K562 (cell line): ENCODE data around the gene AAGAB. TPM values are rescaled to one million over a fixed set of nuclear protein-coding genes. Genes with fewer than 3 reads are reported as not detected.

Experiments
- ATAC-seq: fragments of 200-7000 bp; cut with Tn5 transposase; 3 replicates; pipeline ENCODE4 v1.9.1; 2020; ENCODE audit warnings: moderate library complexity
- BruUV-seq: library from RNA; stranded (reverse); fragments of 400-500 nt; replicated peaks from 2 replicates; lab custom pipeline; 2021; lab: Mats Ljungman, UMichigan
- CTCF ChIA-PET: fragments of 300-600 bp; formaldehyde crosslinking; extraction: SDS; loops from one replicate; lab custom pipeline; 2021; ENCODE audit warnings: low intra/inter-chr PET ratio; lab: Yijun Ruan, JAX
- POLR2A ChIA-PET: fragments of 300-600, 350-650 bp; sonication (Branson Sonifier 250); formaldehyde crosslinking; extraction: SDS; loops from one replicate; lab custom pipeline; 2021; ENCODE audit warnings: antibody characterized with exemption, inconsistent platforms; lab: Yijun Ruan, JAX
- DNase-seq, 4 experiments: peaks; one replicate each; pipeline versions ENCODE4 v3.0.0 to v3.0.0-alpha.2; 2011 to 2018; ENCODE audit warnings: low spot score in 3 of 4, mixed read lengths in 3 of 4; ENCODE audit errors: extremely low read depth in 1 of 4
- FAIRE-seq: peaks from 2 replicates; lab custom pipeline; 2011; peaks lifted over from hg19 to GRCh38; lab: Jason Lieb, UNC
- H2AFZ ChIP-seq: 2 replicates; pipeline ENCODE4 v1.6.0; 2011; ENCODE audit warnings: low read depth, low read length, control low read depth, inconsistent platforms
- H3K27ac ChIP-seq: fragments of 200-600 bp; 3 replicates; pipeline ENCODE4 v1.8.0; 2011; ENCODE audit warnings: low read depth, mild to moderate bottlenecking, control low read depth, inconsistent platforms, low read length, moderate library complexity, mixed read lengths; ENCODE audit errors: extremely low read depth
- H3K27me3 ChIP-seq, 2 experiments: fragments of 300-600 bp in 1 of 2; 2 replicates in 1 of 2; 3 replicates in 1 of 2; pipeline versions ENCODE4 v1.6.0 to v1.8.0; 2011; ENCODE audit warnings: inconsistent platforms in 2 of 2, low read length in 2 of 2, mild to moderate bottlenecking in 1 of 2, mixed read lengths in 1 of 2, moderate library complexity in 1 of 2; ENCODE audit not compliant: control insufficient read depth in 2 of 2, insufficient read depth in 2 of 2
- H3K36me3 ChIP-seq: fragments of 300-600 bp; 3 replicates; pipeline ENCODE4 v1.8.0; 2011; ENCODE audit warnings: mild to moderate bottlenecking, low read length, inconsistent platforms; ENCODE audit not compliant: control insufficient read depth, insufficient read depth
- H3K4me1 ChIP-seq, 2 experiments: fragments of 200-600 bp in 1 of 2; replicated peaks in 1 of 2; 2 replicates in 1 of 2; 3 replicates in 1 of 2; pipeline versions ENCODE4 v1.5.1 to v1.8.0; 2011; ENCODE audit warnings: inconsistent platforms in 2 of 2, low read length in 2 of 2, mild to moderate bottlenecking in 1 of 2, mixed read lengths in 1 of 2, moderate library complexity in 1 of 2; ENCODE audit not compliant: control insufficient read depth in 2 of 2, insufficient read depth in 2 of 2
- H3K4me2 ChIP-seq: 2 replicates; pipeline ENCODE4 v1.6.1; 2011; ENCODE audit warnings: low read length, control low read depth, inconsistent platforms, mixed read lengths; ENCODE audit not compliant: insufficient read depth
- H3K4me3 ChIP-seq: fragments of 200-600 bp; sonication (generic), shearing (Covaris generic); 2 replicates; pipeline ENCODE4 v1.5.1; 2016; ENCODE audit warnings: control low read depth, inconsistent platforms
- H3K79me2 ChIP-seq: fragments of 200-600 bp; 3 replicates; pipeline ENCODE4 v1.8.0; 2011; ENCODE audit warnings: low read length, inconsistent platforms; ENCODE audit not compliant: control insufficient read depth, insufficient read depth
- H3K9ac ChIP-seq, 2 experiments: 2 replicates each; pipeline versions ENCODE4 v1.6.0 to v1.6.1; 2011; ENCODE audit warnings: low read depth in 2 of 2, low read length in 2 of 2, control low read depth in 1 of 2, inconsistent platforms in 1 of 2, mild to moderate bottlenecking in 1 of 2, mixed read lengths in 1 of 2; ENCODE audit not compliant: insufficient read depth in 1 of 2
- H3K9me1 ChIP-seq: one replicate; pipeline ENCODE4 v1.6.0; 2011; ENCODE audit warnings: inconsistent platforms, mild to moderate bottlenecking, low read length, moderate library complexity; ENCODE audit not compliant: control insufficient read depth, insufficient read depth
- H3K9me3 ChIP-seq: replicated peaks from 2 replicates; pipeline ENCODE4 v1.5.1; 2011; ENCODE audit warnings: low read depth, low read length, inconsistent platforms; ENCODE audit not compliant: control insufficient read depth, insufficient read depth
- H4K20me1 ChIP-seq: replicated peaks from 2 replicates; pipeline ENCODE4 v1.6.1; 2011; ENCODE audit warnings: low read length, inconsistent platforms, mixed read lengths; ENCODE audit not compliant: control insufficient read depth, insufficient read depth
- CEBPB ChIP-seq: fragments of 450-650 bp; IDR thresholded peaks from 2 replicates; pipeline ENCODE4 v1.6.1; 2016; ENCODE audit warnings: missing genetic modification characterization, missing compliant biosample characterization
- WGBS: fragments of 100-300 bp; shearing (Covaris generic); methylation state at CpG from one replicate; pipeline ENCODE4 v1.1.6; 2016; ENCODE audit warnings: low coverage, mixed read lengths; ENCODE audit not compliant: insufficient coverage; ENCODE audit errors: missing lambda C conversion rate; 5-methylcytosine and 5-hydroxymethylcytosine counted together
- in situ Hi-C: fragments of 300-500 bp; cut with MboI; formaldehyde crosslinking; loops from 4 replicates; pipeline ENCODE4 v1.15.0; 2018; ENCODE audit warnings: inconsistent platforms, mixed read lengths
- intact Hi-C: fragments of 100-400 bp; cut with micrococcal nuclease; formaldehyde crosslinking; loops from 2 replicates; pipeline ENCODE4 v1.14.2; 2022
- polyA plus RNA-seq, 8 experiments: library from polyadenylated mRNA; depleted of rRNA in 4 of 8; stranded (reverse) in 5 of 8; unstranded in 3 of 8; fragments of >200 nt; fragmentation: Nextera tagmentation in 2 of 8; fragmentation: Illumina TruSeq in 1 of 8; extraction: Ambion mirVana in 2 of 8; extraction: Trizol in 1 of 8; gene quantifications; 2 replicates each; pipeline versions ENCODE4 v1.2.1 to v1.2.3, GENCODE V29; 2011 to 2014; ENCODE audit warnings: inconsistent platforms in 1 of 8, missing spikeins in 1 of 8
- total RNA-seq, 7 experiments: library from RNA; depleted of rRNA in 6 of 7; stranded (reverse); fragments of >200 nt in 6 of 7; fragmentation: Illumina TruSeq in 2 of 7; extraction: Trizol in 2 of 7; gene quantifications; 2 replicates each; pipeline versions ENCODE4 v1.2.1 to v1.2.3, GENCODE V29; 2011 to 2021; ENCODE audit warnings: low replicate concordance in 1 of 7
- TF ChIP-seq, protein P1 (sequence below), 3 experiments: IDR thresholded peaks in 2 of 3; conservative IDR thresholded peaks in 1 of 3; 2 replicates each; pipeline ENCODE4 v1.5.1; 2011 to 2012; ENCODE audit warnings: low read length in 3 of 3, mild to moderate bottlenecking in 3 of 3, control low read depth in 2 of 3, improper control_type of control experiment in 1 of 3, inconsistent platforms in 1 of 3, low read depth in 1 of 3, mixed read lengths in 1 of 3, moderate library complexity in 1 of 3; ENCODE audit not compliant: insufficient read depth in 2 of 3

AAGAB gene
- total and polyA plus RNA-seq, 9 of the 15 experiments (the other 6 are each of a cell fraction or from before 2014, with no cell fraction given) = 17.8 to 109 (median 58.3) TPM

DNA sequence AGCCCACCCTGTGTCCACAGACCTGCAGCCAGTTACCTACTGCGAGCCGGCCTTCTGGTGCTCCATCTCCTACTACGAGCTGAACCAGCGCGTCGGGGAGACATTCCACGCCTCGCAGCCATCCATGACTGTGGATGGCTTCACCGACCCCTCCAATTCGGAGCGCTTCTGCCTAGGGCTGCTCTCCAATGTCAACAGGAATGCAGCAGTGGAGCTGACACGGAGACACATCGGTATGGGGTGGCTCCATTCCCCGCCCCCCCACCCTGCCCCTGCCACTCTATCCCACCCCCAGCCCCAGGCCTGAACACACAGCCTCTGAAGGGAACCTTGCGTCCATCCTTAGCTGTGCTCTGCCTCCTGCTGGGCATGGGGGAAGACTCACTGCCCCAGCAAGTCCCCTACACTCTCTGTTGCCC lies 73.2 kb downstream of the AAGAB start:
- BruUV-seq = no TSS peak
- POLR2A ChIA-PET = no interaction called here
- Histone ChIP-seq H3K27me3 (no peaks in the 10 kb centered on the region), H3K4me3 (no peak overlapping the region), H3K27ac (no peak overlapping the region), H3K36me3 (peaks cover 52% of the 10 kb centered on the region; the same call in 2 of the 3 replicates), H3K9me3 (no peaks in the 10 kb centered on the region), H3K9me1 (peaks cover 5% of the 10 kb centered on the region), H4K20me1 (peaks cover 20% of the 10 kb centered on the region; the same call in 1 of the 2 replicates), H2AFZ (no peak overlapping the region), H3K4me2 (no peak overlapping the region), H3K4me1 (peaks cover 14 to 20% of the 10 kb centered on the region in 2 experiments), H3K79me2 (no peaks in the 10 kb centered on the region), H3K9ac (no peak overlapping the region)
- no peak for FAIRE-seq
- intact Hi-C loops (no loop called here), in situ Hi-C loops (no loop called here)
- no peak for DNase-seq
- TF ChIP-seq CEBPB = no peak
- TF ChIP-seq, protein P1, sequence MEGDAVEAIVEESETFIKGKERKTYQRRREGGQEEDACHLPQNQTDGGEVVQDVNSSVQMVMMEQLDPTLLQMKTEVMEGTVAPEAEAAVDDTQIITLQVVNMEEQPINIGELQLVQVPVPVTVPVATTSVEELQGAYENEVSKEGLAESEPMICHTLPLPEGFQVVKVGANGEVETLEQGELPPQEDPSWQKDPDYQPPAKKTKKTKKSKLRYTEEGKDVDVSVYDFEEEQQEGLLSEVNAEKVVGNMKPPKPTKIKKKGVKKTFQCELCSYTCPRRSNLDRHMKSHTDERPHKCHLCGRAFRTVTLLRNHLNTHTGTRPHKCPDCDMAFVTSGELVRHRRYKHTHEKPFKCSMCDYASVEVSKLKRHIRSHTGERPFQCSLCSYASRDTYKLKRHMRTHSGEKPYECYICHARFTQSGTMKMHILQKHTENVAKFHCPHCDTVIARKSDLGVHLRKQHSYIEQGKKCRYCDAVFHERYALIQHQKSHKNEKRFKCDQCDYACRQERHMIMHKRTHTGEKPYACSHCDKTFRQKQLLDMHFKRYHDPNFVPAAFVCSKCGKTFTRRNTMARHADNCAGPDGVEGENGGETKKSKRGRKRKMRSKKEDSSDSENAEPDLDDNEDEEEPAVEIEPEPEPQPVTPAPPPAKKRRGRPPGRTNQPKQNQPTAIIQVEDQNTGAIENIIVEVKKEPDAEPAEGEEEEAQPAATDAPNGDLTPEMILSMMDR (IDR thresholded peaks at IDR 0.05 in 2 of 3, conservative IDR thresholded peaks at IDR 0.05 in 1 of 3; ENCODE audit: insufficient read depth in 2 of 3, low read depth in 1 of 3, low read length in 3 of 3) = peak in 2 of 3 experiments; percentile 22 to 23; a peak in 2 of 6 replicates
- peak; percentile 32; the same call in 1 of the 3 replicates for ATAC-seq
- 91% methylated on average over 12 of the region's 15 CpGs for WGBS
- CTCF ChIA-PET = interaction anchor here (0.6 kb wide), 1 partner anchor 235 kb away, joined by 3 read pairs; no protein-coding TSS in a partner anchor
